Measurements from ENCODE around the gene LST1.

GRCh38 chr6:31627690-31628287 is 41.7 kb downstream of the LST1 start:
- TF ChIP-seq CTCF (conservative IDR thresholded peaks at IDR 0.05; ENCODE audit: low read depth, low read length) = no peak
- TF ChIP-seq EZH2 (IDR thresholded peaks at IDR 0.05; ENCODE audit: borderline replicate concordance, low read depth, low read length, poor library complexity, severe bottlenecking) = no peak

All from A673 (cell line).